Measurements from ENCODE around the gene LNX1. TPM values are rescaled to one million over a fixed set of nuclear protein-coding genes. Genes with fewer than 3 reads are reported as not detected.

Gene LNX1
- total and polyA plus RNA-seq, 9 donors = 0.35 to 4.4 (median 1.5) TPM

DNA sequence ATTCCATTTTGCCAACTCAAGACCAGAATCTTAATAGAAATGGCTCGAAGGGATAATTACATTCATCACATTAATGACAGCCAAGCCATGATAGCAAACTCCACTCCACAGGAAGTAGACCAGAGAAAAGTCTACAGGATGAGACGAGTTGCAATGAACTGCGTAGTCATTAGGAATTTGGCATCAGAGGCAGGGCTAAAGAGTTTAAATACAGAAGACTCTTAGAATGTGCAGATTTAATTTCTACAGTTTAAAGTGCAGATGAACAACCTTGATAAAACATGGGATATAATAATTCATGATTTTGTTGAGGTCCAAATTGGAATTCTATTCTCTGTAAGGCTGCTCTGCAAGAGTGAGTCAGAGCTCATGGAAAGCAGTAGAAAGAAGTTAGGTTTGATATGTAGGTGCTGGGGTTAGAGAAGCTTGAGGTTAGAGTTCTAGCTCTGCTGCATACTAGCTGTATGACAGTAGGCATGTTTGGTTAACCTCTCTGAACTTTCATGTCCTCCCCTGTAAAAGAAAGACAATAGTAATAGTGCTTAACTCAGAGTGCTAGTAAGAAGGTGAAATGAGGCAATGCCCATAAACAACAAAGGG is 32.2 kb downstream of the LNX1 start:
- no peak for DNase-seq
- Histone ChIP-seq H3K4me1 (ENCODE audit: insufficient read depth) (no peaks in the 10 kb centered on the region), H3K4me3 (no peak overlapping the region), H3K9me3 (no peaks in the 10 kb centered on the region), H3K36me3 (no peaks in the 10 kb centered on the region), H3K27me3 (no peaks in the 10 kb centered on the region), H3K27ac (no peak overlapping the region)
- WGBS, 3 donors = 80 to 87% (median 81%) methylated on average over 3 of the region's 3 CpGs
- TF ChIP-seq EP300 (IDR thresholded peaks at IDR 0.05) (no peak), POLR2A (IDR thresholded peaks at IDR 0.05) (no peak)
- TF ChIP-seq, protein P1, sequence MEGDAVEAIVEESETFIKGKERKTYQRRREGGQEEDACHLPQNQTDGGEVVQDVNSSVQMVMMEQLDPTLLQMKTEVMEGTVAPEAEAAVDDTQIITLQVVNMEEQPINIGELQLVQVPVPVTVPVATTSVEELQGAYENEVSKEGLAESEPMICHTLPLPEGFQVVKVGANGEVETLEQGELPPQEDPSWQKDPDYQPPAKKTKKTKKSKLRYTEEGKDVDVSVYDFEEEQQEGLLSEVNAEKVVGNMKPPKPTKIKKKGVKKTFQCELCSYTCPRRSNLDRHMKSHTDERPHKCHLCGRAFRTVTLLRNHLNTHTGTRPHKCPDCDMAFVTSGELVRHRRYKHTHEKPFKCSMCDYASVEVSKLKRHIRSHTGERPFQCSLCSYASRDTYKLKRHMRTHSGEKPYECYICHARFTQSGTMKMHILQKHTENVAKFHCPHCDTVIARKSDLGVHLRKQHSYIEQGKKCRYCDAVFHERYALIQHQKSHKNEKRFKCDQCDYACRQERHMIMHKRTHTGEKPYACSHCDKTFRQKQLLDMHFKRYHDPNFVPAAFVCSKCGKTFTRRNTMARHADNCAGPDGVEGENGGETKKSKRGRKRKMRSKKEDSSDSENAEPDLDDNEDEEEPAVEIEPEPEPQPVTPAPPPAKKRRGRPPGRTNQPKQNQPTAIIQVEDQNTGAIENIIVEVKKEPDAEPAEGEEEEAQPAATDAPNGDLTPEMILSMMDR (IDR thresholded peaks at IDR 0.05) = no peak
- intact Hi-C loops (cut with DNase I) = no loop called here

DNA sequence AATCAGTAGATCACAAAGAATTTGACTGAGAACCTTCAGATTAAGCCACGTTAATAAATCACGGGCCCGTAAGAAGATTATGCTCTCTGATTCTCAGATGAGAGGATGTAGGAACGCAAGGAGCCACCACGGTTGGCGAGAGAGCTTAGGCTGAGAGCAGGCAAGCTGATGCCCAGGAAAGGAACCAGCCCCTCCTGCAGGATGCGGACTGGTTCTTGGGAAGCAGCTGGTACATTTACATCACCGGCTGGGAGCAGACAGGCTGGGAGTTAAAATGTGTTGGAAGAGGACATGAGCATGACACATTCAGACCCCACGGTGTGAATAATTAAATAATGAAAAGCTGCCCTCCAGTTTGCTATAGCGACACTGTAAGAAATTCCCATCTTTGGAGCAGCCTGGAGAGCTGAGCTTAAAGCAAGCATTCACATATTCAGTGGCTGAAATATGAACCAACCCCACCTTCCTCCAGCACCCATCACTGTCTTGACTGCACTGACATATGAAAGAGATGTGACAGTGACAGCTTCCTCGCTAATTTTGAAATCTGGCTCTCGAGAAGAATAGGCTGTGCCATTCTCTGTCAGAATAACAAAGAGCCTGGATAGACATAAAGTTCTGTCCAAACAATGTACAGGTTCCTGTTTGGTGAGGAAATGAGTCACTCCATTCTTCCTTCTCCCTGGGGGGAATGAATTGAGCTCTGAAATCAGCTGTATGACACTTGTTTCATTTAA is 33.1 kb downstream of the LNX1 start:
- Histone ChIP-seq H3K9me3 (no peaks in the 10 kb centered on the region), H3K27me3 (no peaks in the 10 kb centered on the region), H3K4me1 (ENCODE audit: insufficient read depth) (no peaks in the 10 kb centered on the region), H3K36me3 (no peaks in the 10 kb centered on the region), H3K4me3 (no peak overlapping the region), H3K27ac (no peak overlapping the region)
- no peak for DNase-seq
- TF ChIP-seq, protein P1 (IDR thresholded peaks at IDR 0.05) = no peak
- intact Hi-C loops (cut with DNase I) = no loop called here
- 88 to 92% (median 91%) methylated on average over 12 of the region's 12 CpGs for WGBS, 3 donors

DNA sequence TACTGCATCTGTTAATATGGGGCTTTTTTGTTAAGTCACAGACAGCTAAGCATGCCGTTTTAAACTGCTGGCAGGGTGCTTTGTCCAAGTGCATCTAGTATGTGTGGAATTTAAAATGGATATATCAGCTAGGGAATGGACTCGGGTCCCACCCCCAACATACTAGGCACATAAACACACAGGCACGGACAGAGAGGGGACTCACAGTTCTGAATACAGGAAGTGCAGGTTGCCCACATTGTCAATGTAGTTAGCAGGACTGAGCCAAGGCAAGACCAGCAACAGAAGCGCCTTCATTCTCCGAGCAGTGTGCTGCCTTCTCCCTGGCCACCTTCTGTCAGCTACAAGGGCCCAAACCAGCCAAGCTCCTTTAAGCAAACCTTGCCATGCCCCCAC is 33.6 kb downstream of the LNX1 start:
- intact Hi-C loops (cut with DNase I) = no loop called here
- WGBS, 3 donors = 64 to 67% (median 66%) methylated on average over 5 of the region's 5 CpGs

DNA sequence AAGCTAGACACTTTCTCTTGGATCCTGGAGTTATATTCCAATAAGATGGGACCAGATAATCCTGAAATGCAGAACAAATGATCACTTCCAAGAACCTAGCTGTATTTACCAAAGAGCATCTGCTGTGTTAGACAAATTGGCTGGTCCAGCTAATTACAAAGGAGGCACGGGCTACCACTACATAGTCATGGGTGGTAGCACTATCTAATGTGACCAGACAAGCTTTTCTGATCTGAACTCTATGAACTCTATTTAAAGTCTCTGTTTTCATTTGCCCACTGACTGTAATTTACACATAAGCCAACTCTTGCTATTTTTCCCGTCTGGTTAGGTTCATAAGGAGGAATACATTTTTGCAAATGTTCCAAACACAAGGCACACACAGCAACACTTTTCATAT is 34.6 kb downstream of the LNX1 start:
- H3K27me3 ChIP-seq = no peaks in the 10 kb centered on the region
- H3K9me3 ChIP-seq = no peaks in the 10 kb centered on the region
- no peaks in the 10 kb centered on the region for H3K4me1 ChIP-seq (ENCODE audit: insufficient read depth)
- no peak for DNase-seq
- no peaks in the 10 kb centered on the region for H3K36me3 ChIP-seq
- TF ChIP-seq POLR2A (IDR thresholded peaks at IDR 0.05) = no peak
- TF ChIP-seq, protein P1 (IDR thresholded peaks at IDR 0.05) = no peak
- TF ChIP-seq EP300 (IDR thresholded peaks at IDR 0.05) = no peak
- no peak overlapping the region for H3K4me3 ChIP-seq
- H3K27ac ChIP-seq = no peak overlapping the region
- intact Hi-C loops (cut with DNase I) = no loop called here
- WGBS, 3 donors = 84 to 96% (median 90%) methylated on average over 2 of the region's 2 CpGs

More for the DNA sequence above, 33.6 kb downstream of the LNX1 start:
- no peak overlapping the region for H3K4me3 ChIP-seq
- DNase-seq = no peak
- no peaks in the 10 kb centered on the region for H3K9me3 ChIP-seq
- H3K4me1 ChIP-seq (ENCODE audit: insufficient read depth) = no peaks in the 10 kb centered on the region
- H3K27ac ChIP-seq = no peak overlapping the region
- TF ChIP-seq EP300 (IDR thresholded peaks at IDR 0.05) (no peak), POLR2A (IDR thresholded peaks at IDR 0.05) (no peak)
- TF ChIP-seq, protein P1 (IDR thresholded peaks at IDR 0.05) = no peak
- no peaks in the 10 kb centered on the region for H3K27me3 ChIP-seq
- H3K36me3 ChIP-seq = no peaks in the 10 kb centered on the region
